SK-N-SH (cell line): ENCODE data around the gene PTPA. TPM values are rescaled to one million over a fixed set of nuclear protein-coding genes. Genes with fewer than 3 reads are reported as not detected.

Experiments used
- CTCF ChIA-PET: fragments of 300-600, 350-600 bp; formaldehyde crosslinking; extraction: SDS; loops from one replicate; lab custom pipeline; 2021; lab: Yijun Ruan, JAX
- POLR2A ChIA-PET: fragments of 350-600 bp; sonication (Branson Sonifier 250); formaldehyde crosslinking; extraction: SDS; loops from one replicate; lab custom pipeline; 2020; ENCODE audit warnings: antibody characterized with exemption, inconsistent platforms; lab: Yijun Ruan, JAX
- DNase-seq: peaks from one replicate; pipeline ENCODE4 v3.0.0; 2012
- H2AFZ ChIP-seq: fragments of 200-600 bp; sonication (generic); 2 replicates; pipeline ENCODE4 v1.8.1; 2016; ENCODE audit warnings: antibody characterized with exemption, mild to moderate bottlenecking, low read depth
- H3F3A ChIP-seq: fragments of 200-600 bp; sonication (generic); replicated peaks from 2 replicates; pipeline ENCODE3; 2016; ENCODE audit warnings: antibody characterized with exemption, mild to moderate bottlenecking; ENCODE audit not compliant: insufficient read depth
- H3K27ac ChIP-seq, 2 experiments: fragments of 200-500 bp in 1 of 2; fragments of 200-600 bp in 1 of 2; sonication (Bioruptor generic) in 1 of 2; sonication (generic), shearing (Covaris generic) in 1 of 2; 2 replicates each; pipeline versions ENCODE4 v1.5.1 to v1.6.1; 2014 to 2016; ENCODE audit warnings: low read depth in 2 of 2, inconsistent platforms in 1 of 2, low read length in 1 of 2, mild to moderate bottlenecking in 1 of 2, mixed read lengths in 1 of 2
- H3K27me3 ChIP-seq: fragments of 200-600 bp; sonication (generic), shearing (Covaris generic); 2 replicates; pipeline ENCODE4 v1.6.1; 2016; ENCODE audit warnings: mixed run types; ENCODE audit not compliant: insufficient read depth
- H3K36me3 ChIP-seq, 2 experiments: fragments of 200-500 bp in 1 of 2; fragments of 200-600 bp in 1 of 2; sonication (Bioruptor generic) in 1 of 2; sonication (generic) in 1 of 2; replicated peaks in 1 of 2; 2 replicates each; pipeline versions ENCODE3 to v1.5.1; 2014 to 2016; ENCODE audit warnings: low read length in 1 of 2, mild to moderate bottlenecking in 1 of 2; ENCODE audit not compliant: insufficient read depth in 2 of 2, control insufficient read depth in 1 of 2
- H3K4me1 ChIP-seq, 2 experiments: fragments of 200-500 bp in 1 of 2; fragments of 200-600 bp in 1 of 2; sonication (Bioruptor generic) in 1 of 2; sonication (generic), shearing (Covaris generic) in 1 of 2; 2 replicates each; pipeline versions ENCODE4 v1.5.1 to v1.6.1; 2014 to 2016; ENCODE audit warnings: low read depth in 1 of 2, low read length in 1 of 2, mixed run types in 1 of 2; ENCODE audit not compliant: insufficient read depth in 2 of 2, control insufficient read depth in 1 of 2
- H3K4me2 ChIP-seq: fragments of 200-600 bp; sonication (generic), shearing (Covaris generic); 2 replicates; pipeline ENCODE4 v1.6.1; 2017; ENCODE audit warnings: mixed run types
- H3K4me3 ChIP-seq, 2 experiments: fragments of 200-500 bp in 1 of 2; fragments of 200-600 bp in 1 of 2; sonication (Bioruptor generic) in 1 of 2; sonication (generic), shearing (Covaris generic) in 1 of 2; 2 replicates each; pipeline versions ENCODE4 v1.5.1 to v1.8.1; 2014 to 2016; ENCODE audit warnings: low read depth in 2 of 2, inconsistent platforms in 1 of 2, low read length in 1 of 2, mild to moderate bottlenecking in 1 of 2, mixed read lengths in 1 of 2, moderate library complexity in 1 of 2
- H3K79me2 ChIP-seq: fragments of 200-600 bp; sonication (generic); 2 replicates; pipeline ENCODE4 v1.8.1; 2017; ENCODE audit warnings: mild to moderate bottlenecking; ENCODE audit not compliant: insufficient read depth
- H3K9ac ChIP-seq: fragments of 200-600 bp; sonication (generic); 2 replicates; pipeline ENCODE4 v1.6.1; 2017; ENCODE audit warnings: mixed run types
- H3K9me2 ChIP-seq: fragments of 200-600 bp; sonication (generic); 2 replicates; pipeline ENCODE4 v1.6.1; 2017; ENCODE audit warnings: mixed run types
- H3K9me3 ChIP-seq: fragments of 200-600 bp; sonication (generic); 2 replicates; pipeline ENCODE4 v1.6.1; 2017; ENCODE audit warnings: mixed run types, mild to moderate bottlenecking, moderate library complexity
- H4K20me1 ChIP-seq: fragments of 200-600 bp; sonication (generic); 2 replicates; pipeline ENCODE4 v1.6.1; 2017; ENCODE audit warnings: mild to moderate bottlenecking, mixed run types; ENCODE audit not compliant: insufficient read depth
- EP300 ChIP-seq, 2 experiments: IDR thresholded peaks; 2 replicates each; pipeline versions ENCODE4 v1.4.0 to v1.6.1; 2012; ENCODE audit warnings: borderline replicate concordance in 1 of 2, low read depth in 1 of 2, low read length in 1 of 2
- EZH2phosphoT487 ChIP-seq: fragments of 200-600 bp; sonication (generic); IDR thresholded peaks from 2 replicates; pipeline ENCODE4 v1.6.1; 2017; ENCODE audit warnings: low read depth, mixed run types, mild to moderate bottlenecking, antibody characterized with exemption, moderate library complexity, borderline replicate concordance
- FOSL2 ChIP-seq: IDR thresholded peaks from 2 replicates; pipeline ENCODE4 v1.4.0; 2012; ENCODE audit warnings: low read depth, mild to moderate bottlenecking, moderate library complexity, borderline replicate concordance
- FOXJ3 ChIP-seq: sonication (generic); formaldehyde crosslinking; IDR thresholded peaks from 2 replicates; pipeline ENCODE4 v1.5.1; 2020; ENCODE audit warnings: mild to moderate bottlenecking, missing genetic modification reagents
- GATA2 ChIP-seq: sonication (generic); formaldehyde crosslinking; IDR thresholded peaks from 2 replicates; pipeline ENCODE4 v1.5.0; 2020; ENCODE audit warnings: mild to moderate bottlenecking, missing genetic modification reagents
- JUND ChIP-seq: IDR thresholded peaks from 2 replicates; pipeline ENCODE4 v1.4.0; 2012
- MAX ChIP-seq: IDR thresholded peaks from 2 replicates; pipeline ENCODE4 v1.4.0; 2012; ENCODE audit warnings: low read depth
- MEF2A ChIP-seq: IDR thresholded peaks from 2 replicates; pipeline ENCODE4 v1.4.0; 2012; ENCODE audit warnings: low read depth, borderline replicate concordance
- MXI1 ChIP-seq: IDR thresholded peaks from 2 replicates; pipeline ENCODE4 v1.6.1; 2012; ENCODE audit warnings: mild to moderate bottlenecking, low read depth, low read length, improper control_type of control experiment
- NFIC ChIP-seq: IDR thresholded peaks from 2 replicates; pipeline ENCODE4 v1.4.0; 2012; ENCODE audit warnings: borderline replicate concordance
- PBX3 ChIP-seq: IDR thresholded peaks from 2 replicates; pipeline ENCODE4; 2012
- POLR2AphosphoS5 ChIP-seq: IDR thresholded peaks from 2 replicates; pipeline ENCODE4 v1.6.1; 2012; ENCODE audit warnings: low read depth, low read length
- RAD21 ChIP-seq: IDR thresholded peaks from 2 replicates; pipeline ENCODE4 v1.6.1; 2012; ENCODE audit warnings: mild to moderate bottlenecking, low read length
- RFX5 ChIP-seq: IDR thresholded peaks from 2 replicates; pipeline ENCODE4 v1.6.1; 2012; ENCODE audit warnings: mild to moderate bottlenecking, improper control_type of control experiment, low read length
- RXRA ChIP-seq: IDR thresholded peaks from 2 replicates; pipeline ENCODE4 v1.4.0; 2012; ENCODE audit warnings: low read depth, mild to moderate bottlenecking, borderline replicate concordance
- SIN3A ChIP-seq: IDR thresholded peaks from 2 replicates; pipeline ENCODE4 v1.6.1; 2012; ENCODE audit warnings: low read depth, mild to moderate bottlenecking, low read length, moderate library complexity, borderline replicate concordance
- TAF1 ChIP-seq: IDR thresholded peaks from 2 replicates; pipeline ENCODE4 v1.6.1; 2012; ENCODE audit warnings: low read depth, mild to moderate bottlenecking, low read length, moderate library complexity, borderline replicate concordance
- TCF12 ChIP-seq: IDR thresholded peaks from 2 replicates; pipeline ENCODE4 v1.4.0; 2012
- TEAD4 ChIP-seq: IDR thresholded peaks from 2 replicates; pipeline ENCODE4 v1.4.0; 2012; ENCODE audit warnings: mild to moderate bottlenecking, borderline replicate concordance; ENCODE audit not compliant: insufficient read depth
- USF2 ChIP-seq: fragments of 150-350 bp; IDR thresholded peaks from 2 replicates; pipeline ENCODE4 v1.6.1; 2017; ENCODE audit warnings: antibody characterized with exemption, low read length, low read depth, borderline replicate concordance
- WGBS: methylation state at CpG from one replicate; pipeline ENCODE4 v1.1.6; 2017; ENCODE audit warnings: low lambda C conversion rate; 5-methylcytosine and 5-hydroxymethylcytosine counted together
- polyA plus RNA-seq, 3 experiments: library from polyadenylated mRNA; depleted of rRNA; stranded (reverse); fragments of >200 nt; gene quantifications; 2 replicates each; pipeline ENCODE4 v1.2.3, GENCODE V29; 2012
- TF ChIP-seq, protein P1 (sequence below): IDR thresholded peaks from 2 replicates; pipeline ENCODE4 v1.4.0; 2012; ENCODE audit warnings: low read depth, borderline replicate concordance

PTPA gene
- polyA plus RNA-seq, 1 of the 3 experiments (the other 2 are of a cell fraction): 130 TPM

GRCh38 chr9:129071526-129072126 is 39.6 kb upstream of the PTPA start (continued):
- TF ChIP-seq, protein P1, sequence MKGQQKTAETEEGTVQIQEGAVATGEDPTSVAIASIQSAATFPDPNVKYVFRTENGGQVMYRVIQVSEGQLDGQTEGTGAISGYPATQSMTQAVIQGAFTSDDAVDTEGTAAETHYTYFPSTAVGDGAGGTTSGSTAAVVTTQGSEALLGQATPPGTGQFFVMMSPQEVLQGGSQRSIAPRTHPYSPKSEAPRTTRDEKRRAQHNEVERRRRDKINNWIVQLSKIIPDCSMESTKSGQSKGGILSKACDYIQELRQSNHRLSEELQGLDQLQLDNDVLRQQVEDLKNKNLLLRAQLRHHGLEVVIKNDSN: no peak
- no peak for TF ChIP-seq PBX3
- TF ChIP-seq JUND: no peak
- TF ChIP-seq POLR2AphosphoS5: no peak

DNA sequence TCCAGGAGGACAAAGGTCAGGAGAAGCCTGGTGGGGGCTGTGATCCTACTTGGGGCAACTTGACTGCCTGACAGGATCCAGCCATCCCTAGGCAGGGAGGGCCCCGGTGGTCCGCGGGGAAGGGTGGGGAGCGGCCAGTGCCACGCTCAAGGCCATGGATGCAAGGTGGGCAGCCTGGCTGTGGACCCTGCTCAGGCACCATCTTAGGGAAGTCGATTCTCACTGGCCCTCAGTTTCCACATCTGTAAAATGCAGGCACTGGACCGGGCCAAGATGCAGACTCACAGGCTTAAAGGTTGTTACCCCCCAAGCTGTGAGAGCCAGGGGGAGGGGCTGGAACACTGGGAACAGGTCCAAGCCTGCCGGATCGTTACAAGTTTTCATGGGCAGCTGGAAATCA is 39.0 kb upstream of the PTPA start:
- H3K27ac ChIP-seq: no peak overlapping the region
- no peaks in the 10 kb centered on the region for H3K9me3 ChIP-seq
- no peaks in the 10 kb centered on the region for H4K20me1 ChIP-seq
- peaks cover 2% of the 10 kb centered on the region for H3F3A ChIP-seq
- ChIA-PET CTCF (no interaction called here), POLR2A (no interaction called here)
- no peaks in the 10 kb centered on the region for H3K79me2 ChIP-seq
- H3K9me2 ChIP-seq: no peaks in the 10 kb centered on the region
- no peak for DNase-seq
- H3K27me3 ChIP-seq: no peaks in the 10 kb centered on the region
- no peak overlapping the region for H3K4me3 ChIP-seq
- TF ChIP-seq EZH2phosphoT487 (no peak), RFX5 (no peak), FOSL2 (no peak), TEAD4 (no peak), POLR2AphosphoS5 (no peak), SIN3A (no peak), NFIC (no peak), FOXJ3 (CRISPR knock-in tag) (no peak), TCF12 (no peak), TAF1 (no peak), MXI1 (no peak), RAD21 (no peak), MEF2A (no peak), GATA2 (CRISPR knock-in tag) (no peak), MAX (no peak), RXRA (no peak), USF2 (no peak), EP300 (IDR thresholded peaks at IDR 0.05; ENCODE audit: borderline replicate concordance in 1 of 2, low read depth in 1 of 2, low read length in 1 of 2) (no peak)
- TF ChIP-seq, protein P1: no peak
- H2AFZ ChIP-seq: no peak overlapping the region
- H3K9ac ChIP-seq: no peak overlapping the region
- 79% methylated on average over 3 of the region's 9 CpGs for WGBS
- no peak overlapping the region for H3K4me2 ChIP-seq
- peaks cover 0 to 15% of the 10 kb centered on the region in 2 experiments for H3K36me3 ChIP-seq
- H3K4me1 ChIP-seq: peaks cover 0 to 17% of the 10 kb centered on the region in 2 experiments; a peak in 1 of 4 replicates
